Measurements from ENCODE around the gene MFSD2A.

The MFSD2A gene

GRCh38 chr1:39977202-39977601 is 22.3 kb downstream of the MFSD2A start:
- H3K18ac ChIP-seq (ENCODE audit: low read depth in 1 of 2, low read length in 2 of 2) = no peak overlapping the region
- no peak overlapping the region for H2AFZ ChIP-seq (ENCODE audit: low read depth, low read length)
- H3K9me3 ChIP-seq (ENCODE audit: control insufficient read depth, low read length) = no peaks in the 10 kb centered on the region
- H4K8ac ChIP-seq (ENCODE audit: low read length) = no peak overlapping the region
- H2BK120ac ChIP-seq (ENCODE audit: low read depth, low read length) = no peak overlapping the region
- H3K27me3 ChIP-seq (ENCODE audit: control insufficient read depth in 1 of 2, insufficient read depth in 1 of 2, low read length in 2 of 2) = peaks cover 0 to 3% of the 10 kb centered on the region in 2 experiments
- H3K27ac ChIP-seq (ENCODE audit: low read length, poor library complexity, severe bottlenecking) = no peak overlapping the region
- no peaks in the 10 kb centered on the region for H3K79me1 ChIP-seq (replicated peaks; ENCODE audit: low read length, poor library complexity, severe bottlenecking)
- no peak for DNase-seq
- H3K36me3 ChIP-seq (ENCODE audit: control insufficient read depth in 1 of 2, insufficient read depth in 2 of 2, low read depth in 1 of 2, low read length in 2 of 2) = no peaks in the 10 kb centered on the region
- H3K23ac ChIP-seq (ENCODE audit: low read length in 2 of 2) = no peak overlapping the region
- WGBS = no CpG with 5 or more reads among the region's 1 CpG
- no peak overlapping the region for H2BK15ac ChIP-seq (ENCODE audit: low read depth, poor library complexity, severe bottlenecking)
- H3K4me2 ChIP-seq (ENCODE audit: low read length, poor library complexity, severe bottlenecking) = no peak overlapping the region
- no peak overlapping the region for H2BK12ac ChIP-seq (ENCODE audit: low read length in 2 of 2)
- no peak overlapping the region for H3K4ac ChIP-seq (ENCODE audit: low read depth in 1 of 2, low read length in 2 of 2)
- H3K9ac ChIP-seq (ENCODE audit: low read length) = peak overlapping the region; percentile 18
- peaks cover 2% of the 10 kb centered on the region for H3K4me1 ChIP-seq (ENCODE audit: control insufficient read depth, insufficient read depth, low read depth, low read length)
- H2AK5ac ChIP-seq (ENCODE audit: low read length, severe bottlenecking) = no peak overlapping the region
- H2BK5ac ChIP-seq (ENCODE audit: low read depth, low read length, poor library complexity, severe bottlenecking) = no peak overlapping the region
- no peak overlapping the region for H3K14ac ChIP-seq (ENCODE audit: low read length in 2 of 2)
- H3K4me3 ChIP-seq (ENCODE audit: insufficient read depth in 1 of 2, low read depth in 1 of 2, low read length in 2 of 2) = no peak overlapping the region
- H4K91ac ChIP-seq (ENCODE audit: low read length) = no peak overlapping the region

- Histone ChIP-seq H3K9me3 (ENCODE audit: control insufficient read depth, low read length) (no peaks in the 10 kb centered on the region), H3K14ac (ENCODE audit: low read length in 2 of 2) (no peak overlapping the region), H3K4me3 (ENCODE audit: insufficient read depth in 1 of 2, low read depth in 1 of 2, low read length in 2 of 2) (no peak overlapping the region), H2BK5ac (ENCODE audit: low read depth, low read length, poor library complexity, severe bottlenecking) (no peak overlapping the region), H3K27ac (ENCODE audit: low read length, poor library complexity, severe bottlenecking) (no peak overlapping the region), H3K4me1 (ENCODE audit: control insufficient read depth, insufficient read depth, low read depth, low read length) (peaks cover 2% of the 10 kb centered on the region), H4K91ac (ENCODE audit: low read length) (no peak overlapping the region), H3K4ac (ENCODE audit: low read depth in 1 of 2, low read length in 2 of 2) (no peak overlapping the region), H3K27me3 (ENCODE audit: control insufficient read depth in 1 of 2, insufficient read depth in 1 of 2, low read length in 2 of 2) (peaks cover 0 to 2% of the 10 kb centered on the region in 2 experiments), H2AFZ (ENCODE audit: low read depth, low read length) (no peak overlapping the region), H3K4me2 (ENCODE audit: low read length, poor library complexity, severe bottlenecking) (no peak overlapping the region), H3K36me3 (ENCODE audit: control insufficient read depth in 1 of 2, insufficient read depth in 2 of 2, low read depth in 1 of 2, low read length in 2 of 2) (no peaks in the 10 kb centered on the region), H3K23ac (ENCODE audit: low read length in 2 of 2) (no peak overlapping the region), H3K79me1 (replicated peaks; ENCODE audit: low read length, poor library complexity, severe bottlenecking) (no peaks in the 10 kb centered on the region), H3K18ac (ENCODE audit: low read depth in 1 of 2, low read length in 2 of 2) (no peak overlapping the region), H3K9ac (ENCODE audit: low read length) (no peak overlapping the region), H4K8ac (ENCODE audit: low read length) (no peak overlapping the region), H2BK120ac (ENCODE audit: low read depth, low read length) (no peak overlapping the region), H2BK12ac (ENCODE audit: low read length in 2 of 2) (no peak overlapping the region), H2BK15ac (ENCODE audit: low read depth, poor library complexity, severe bottlenecking) (no peak overlapping the region), H2AK5ac (ENCODE audit: low read length, severe bottlenecking) (no peak overlapping the region)
- DNase-seq = no peak
- 89% methylated on average over 4 of the region's 4 CpGs for WGBS
These were observed 24.7 kb downstream of the MFSD2A start for GRCh38 chr1:39979654-39980053.

GRCh38 chr1:39980555-39981313 is 25.8 kb downstream of the MFSD2A start:
- peak overlapping the region; percentile 4 for H2AK5ac ChIP-seq (ENCODE audit: low read length, severe bottlenecking)
- no peak overlapping the region for H3K14ac ChIP-seq (ENCODE audit: low read length in 2 of 2)
- peak overlapping the region; percentile 60 for H4K8ac ChIP-seq (ENCODE audit: low read length)
- DNase-seq = no peak
- no peak overlapping the region for H2BK120ac ChIP-seq (ENCODE audit: low read depth, low read length)
- H3K36me3 ChIP-seq (ENCODE audit: control insufficient read depth in 1 of 2, insufficient read depth in 2 of 2, low read depth in 1 of 2, low read length in 2 of 2) = no peaks in the 10 kb centered on the region
- H2BK12ac ChIP-seq (ENCODE audit: low read length in 2 of 2) = no peak overlapping the region
- H3K18ac ChIP-seq (ENCODE audit: low read depth in 1 of 2, low read length in 2 of 2) = no peak overlapping the region
- no peak overlapping the region for H3K4ac ChIP-seq (ENCODE audit: low read depth in 1 of 2, low read length in 2 of 2)
- no peaks in the 10 kb centered on the region for H3K27me3 ChIP-seq (ENCODE audit: control insufficient read depth in 1 of 2, insufficient read depth in 1 of 2, low read length in 2 of 2)
- H3K27ac ChIP-seq (ENCODE audit: low read length, poor library complexity, severe bottlenecking) = no peak overlapping the region
- no peak overlapping the region for H4K91ac ChIP-seq (ENCODE audit: low read length)
- H2BK15ac ChIP-seq (ENCODE audit: low read depth, poor library complexity, severe bottlenecking) = no peak overlapping the region
- H3K4me1 ChIP-seq (ENCODE audit: control insufficient read depth, insufficient read depth, low read depth, low read length) = peaks cover 2% of the 10 kb centered on the region
- H3K9ac ChIP-seq (ENCODE audit: low read length) = no peak overlapping the region
- H3K4me3 ChIP-seq (ENCODE audit: insufficient read depth in 1 of 2, low read depth in 1 of 2, low read length in 2 of 2) = no peak overlapping the region
- H3K79me1 ChIP-seq (replicated peaks; ENCODE audit: low read length, poor library complexity, severe bottlenecking) = no peaks in the 10 kb centered on the region
- no peak overlapping the region for H2AFZ ChIP-seq (ENCODE audit: low read depth, low read length)
- H3K9me3 ChIP-seq (ENCODE audit: control insufficient read depth, low read length) = no peaks in the 10 kb centered on the region
- H2BK5ac ChIP-seq (ENCODE audit: low read depth, low read length, poor library complexity, severe bottlenecking) = no peak overlapping the region
- no peak overlapping the region for H3K23ac ChIP-seq (ENCODE audit: low read length in 2 of 2)
- no peak overlapping the region for H3K4me2 ChIP-seq (ENCODE audit: low read length, poor library complexity, severe bottlenecking)
- 90% methylated on average over 6 of the region's 6 CpGs for WGBS

GRCh38 chr1:39981385-39981784 is 26.4 kb downstream of the MFSD2A start:
- Histone ChIP-seq H2AFZ (ENCODE audit: low read depth, low read length) (no peak overlapping the region), H3K4me2 (ENCODE audit: low read length, poor library complexity, severe bottlenecking) (no peak overlapping the region), H4K8ac (ENCODE audit: low read length) (no peak overlapping the region), H2BK120ac (ENCODE audit: low read depth, low read length) (no peak overlapping the region), H3K4me3 (ENCODE audit: insufficient read depth in 1 of 2, low read depth in 1 of 2, low read length in 2 of 2) (no peak overlapping the region), H2BK12ac (ENCODE audit: low read length in 2 of 2) (no peak overlapping the region), H2BK5ac (ENCODE audit: low read depth, low read length, poor library complexity, severe bottlenecking) (no peak overlapping the region), H3K18ac (ENCODE audit: low read depth in 1 of 2, low read length in 2 of 2) (no peak overlapping the region), H2BK15ac (ENCODE audit: low read depth, poor library complexity, severe bottlenecking) (no peak overlapping the region), H3K14ac (ENCODE audit: low read length in 2 of 2) (no peak overlapping the region), H3K27me3 (ENCODE audit: control insufficient read depth in 1 of 2, insufficient read depth in 1 of 2, low read length in 2 of 2) (no peaks in the 10 kb centered on the region), H3K4ac (ENCODE audit: low read depth in 1 of 2, low read length in 2 of 2) (no peak overlapping the region), H3K9me3 (ENCODE audit: control insufficient read depth, low read length) (no peaks in the 10 kb centered on the region), H3K23ac (ENCODE audit: low read length in 2 of 2) (no peak overlapping the region), H2AK5ac (ENCODE audit: low read length, severe bottlenecking) (no peak overlapping the region), H3K4me1 (ENCODE audit: control insufficient read depth, insufficient read depth, low read depth, low read length) (peaks cover 2% of the 10 kb centered on the region), H4K91ac (ENCODE audit: low read length) (no peak overlapping the region), H3K9ac (ENCODE audit: low read length) (no peak overlapping the region), H3K36me3 (ENCODE audit: control insufficient read depth in 1 of 2, insufficient read depth in 2 of 2, low read depth in 1 of 2, low read length in 2 of 2) (no peaks in the 10 kb centered on the region), H3K79me1 (replicated peaks; ENCODE audit: low read length, poor library complexity, severe bottlenecking) (no peaks in the 10 kb centered on the region), H3K27ac (ENCODE audit: low read length, poor library complexity, severe bottlenecking) (no peak overlapping the region)
- 99% methylated on average over 9 of the region's 9 CpGs for WGBS
- DNase-seq = no peak
